Mucosa of rectum (tissue), 2 donors: ENCODE measurements around the gene SCAMP3.
A peak's percentile ranks its signal among the peaks of the same experiment; 100 is the strongest.

ENCODE experiments used
- H3K27ac ChIP-seq, 2 donors: one replicate each; pipeline ENCODE4 v1.7.0; 2013; ENCODE audit warnings: inconsistent platforms in 2 of 2, low read depth in 2 of 2, low read length in 2 of 2
- H3K27me3 ChIP-seq, 2 donors: one replicate each; pipeline ENCODE4 v1.7.0; 2013; ENCODE audit warnings: low read length in 2 of 2; ENCODE audit not compliant: control insufficient read depth in 2 of 2, insufficient read depth in 2 of 2
- H3K36me3 ChIP-seq, 2 donors: one replicate each; pipeline ENCODE4 v1.7.0; 2013; ENCODE audit warnings: low read length in 2 of 2; ENCODE audit not compliant: control insufficient read depth in 2 of 2, insufficient read depth in 2 of 2
- H3K4me1 ChIP-seq, 2 donors: one replicate each; pipeline ENCODE4 v1.7.0; 2013; ENCODE audit warnings: low read length in 2 of 2, mild to moderate bottlenecking in 1 of 2; ENCODE audit not compliant: control insufficient read depth in 2 of 2, insufficient read depth in 2 of 2
- H3K4me3 ChIP-seq, 2 donors: one replicate each; pipeline ENCODE4 v1.7.0; 2013; ENCODE audit warnings: low read length in 2 of 2
- H3K9ac ChIP-seq, 2 donors: one replicate each; pipeline ENCODE4 v1.7.0; 2013; ENCODE audit warnings: low read length in 2 of 2, low read depth in 1 of 2, mild to moderate bottlenecking in 1 of 2
- H3K9me3 ChIP-seq, 2 donors: one replicate each; pipeline ENCODE4 v1.7.0; 2013; ENCODE audit warnings: low read length in 2 of 2; ENCODE audit not compliant: control insufficient read depth in 2 of 2
- donor health status: healthy.
- donor health status: Normal muscosa, but diverticular disease.

Gene SCAMP3

DNA sequence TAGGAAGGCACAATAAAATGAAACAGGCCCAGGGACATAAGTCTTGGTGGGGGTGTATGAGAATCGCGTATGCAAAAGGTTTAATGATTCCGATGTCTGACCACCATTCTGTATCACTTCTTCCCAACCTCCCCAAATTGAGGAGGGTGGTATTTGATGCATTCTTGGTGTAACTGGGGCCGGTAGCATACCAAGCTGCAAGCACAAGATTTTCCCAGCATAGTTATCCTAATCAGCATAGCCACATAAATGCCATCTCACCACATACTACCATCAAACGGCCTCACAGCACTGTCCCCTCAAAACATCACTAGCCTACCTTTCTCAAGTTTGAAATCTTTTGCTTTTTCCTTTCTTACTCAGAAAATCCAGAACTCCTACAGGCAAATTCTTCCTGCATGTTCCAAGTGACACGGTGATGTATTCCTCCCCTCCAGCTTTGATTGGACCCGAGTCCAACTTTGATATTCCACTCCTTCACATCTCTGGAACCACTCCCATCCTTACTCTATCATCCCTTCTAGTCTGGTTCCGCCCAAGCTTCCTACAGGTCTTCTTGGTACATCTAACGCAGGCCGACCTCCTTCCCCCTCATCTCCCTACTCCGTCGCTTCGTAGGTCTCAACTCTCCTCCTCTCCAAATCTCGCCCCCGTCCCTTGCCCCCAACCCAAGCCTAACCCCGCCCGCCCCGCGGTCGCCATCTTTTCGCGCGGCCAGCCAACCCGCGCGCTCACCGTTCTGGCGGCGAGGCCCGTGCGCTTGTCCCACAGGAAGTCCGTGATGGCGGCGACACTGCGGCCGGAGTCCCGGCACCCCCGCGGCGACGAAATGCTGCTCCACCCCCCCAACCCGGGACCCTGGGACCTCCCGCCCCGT lies 10.5 kb upstream of the SCAMP3 start:
- peaks cover 16 to 18% of the 10 kb centered on the region in 2 donors for H3K4me1 ChIP-seq
- peak overlapping the region; percentile 91 to 94 for H3K27ac ChIP-seq
- no peaks in the 10 kb centered on the region for H3K9me3 ChIP-seq
- H3K9ac ChIP-seq: peak overlapping the region; percentile 70 to 79
- H3K4me3 ChIP-seq: peak overlapping the region; percentile 66 to 96
- peaks cover 29% of the 10 kb centered on the region in 2 donors for H3K36me3 ChIP-seq
- H3K27me3 ChIP-seq: no peaks in the 10 kb centered on the region

DNA sequence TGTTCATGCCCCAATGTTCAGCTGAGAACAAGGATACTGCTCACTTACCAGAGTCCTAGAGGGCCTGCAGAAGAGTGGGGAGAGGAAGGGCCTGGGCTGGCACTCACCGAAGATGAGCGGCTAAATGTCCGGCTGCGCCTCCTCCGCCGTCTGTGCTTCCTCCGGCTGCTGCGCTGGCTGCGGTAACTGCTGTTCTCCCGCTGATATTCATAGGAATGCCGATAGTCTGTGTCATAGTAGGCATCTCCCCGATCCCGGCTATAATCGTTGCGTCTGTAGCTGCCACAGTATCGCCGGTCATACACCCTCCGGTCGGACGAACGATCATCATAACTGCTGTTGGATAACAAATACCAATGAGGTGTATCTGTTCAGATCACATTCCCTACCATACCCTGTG lies 7.2 kb upstream of the SCAMP3 start:
- H3K36me3 ChIP-seq: peaks cover 56 to 58% of the 10 kb centered on the region in 2 donors
- H3K27me3 ChIP-seq: no peaks in the 10 kb centered on the region
- H3K27ac ChIP-seq: no peak overlapping the region
- H3K9ac ChIP-seq: no peak overlapping the region
- H3K4me1 ChIP-seq: peaks cover 11 to 14% of the 10 kb centered on the region in 2 donors
- H3K9me3 ChIP-seq: no peaks in the 10 kb centered on the region
- H3K4me3 ChIP-seq: no peak overlapping the region

DNA sequence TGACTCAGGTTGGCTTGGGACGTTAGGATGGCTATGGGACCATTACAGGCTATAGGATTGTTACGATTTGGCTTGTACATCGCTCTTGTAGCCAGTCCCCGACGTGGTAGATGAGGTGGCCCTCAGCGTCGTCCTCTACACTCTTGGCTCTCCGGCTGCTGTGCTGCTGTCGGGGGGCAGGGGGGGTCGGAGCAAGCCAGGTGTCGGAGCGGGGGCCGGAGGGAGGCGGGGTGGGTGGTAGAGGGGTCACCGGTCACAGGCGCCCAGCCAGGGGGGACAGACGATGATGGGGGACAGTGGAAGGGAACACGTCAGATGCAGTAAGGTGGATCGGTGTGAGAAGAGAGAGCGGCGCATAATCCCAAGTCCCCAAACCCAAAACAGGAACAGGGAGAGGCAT lies 6.5 kb upstream of the SCAMP3 start:
- no peak overlapping the region for H3K27ac ChIP-seq
- H3K4me1 ChIP-seq: peaks cover 8 to 10% of the 10 kb centered on the region in 2 donors
- no peak overlapping the region for H3K4me3 ChIP-seq
- H3K9me3 ChIP-seq: no peaks in the 10 kb centered on the region
- no peaks in the 10 kb centered on the region for H3K27me3 ChIP-seq
- no peak overlapping the region for H3K9ac ChIP-seq
- H3K36me3 ChIP-seq: peaks cover 63 to 66% of the 10 kb centered on the region in 2 donors

DNA sequence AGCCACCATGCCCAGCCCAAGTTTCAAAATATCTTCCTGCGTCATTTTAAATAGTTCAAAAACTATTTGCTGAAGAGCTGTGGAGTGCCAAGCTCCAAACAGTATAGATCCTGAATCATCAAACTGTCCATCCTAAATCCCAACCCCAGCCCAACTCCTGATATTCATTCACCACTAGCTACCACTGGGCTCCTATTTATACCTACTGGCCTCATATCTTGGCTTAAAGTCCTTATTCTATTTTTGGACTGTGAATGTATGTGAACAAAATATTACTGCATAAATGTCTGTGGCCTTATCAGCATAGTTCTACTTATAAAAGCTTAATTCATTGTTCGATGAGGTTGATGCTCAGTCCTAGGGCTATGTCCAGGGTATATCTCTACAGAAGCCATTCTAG lies 5.2 kb upstream of the SCAMP3 start:
- H3K27ac ChIP-seq: no peak overlapping the region
- H3K4me1 ChIP-seq: peaks cover 6 to 7% of the 10 kb centered on the region in 2 donors
- H3K9ac ChIP-seq: no peak overlapping the region
- no peaks in the 10 kb centered on the region for H3K9me3 ChIP-seq
- H3K4me3 ChIP-seq: no peak overlapping the region
- peaks cover 65 to 74% of the 10 kb centered on the region in 2 donors for H3K36me3 ChIP-seq
- no peaks in the 10 kb centered on the region for H3K27me3 ChIP-seq

DNA sequence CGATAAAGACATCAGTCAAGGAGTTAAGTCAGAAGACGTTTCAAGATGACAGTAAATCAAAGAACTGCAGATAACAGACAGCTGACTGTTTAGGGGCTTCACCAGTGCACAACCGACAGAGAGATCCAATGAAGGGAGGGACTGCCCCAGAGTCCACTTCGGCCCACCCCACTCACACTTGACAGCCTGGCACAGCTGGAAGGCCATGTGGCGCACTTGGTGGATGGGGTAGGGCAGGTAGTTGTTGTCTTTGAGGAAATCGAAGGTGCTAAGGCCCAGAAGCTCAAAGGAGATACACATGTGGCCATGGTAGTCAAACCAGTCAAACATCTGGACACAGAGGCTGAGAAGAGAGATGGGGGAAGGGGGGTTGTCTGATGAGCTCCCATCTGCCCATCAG lies 4.4 kb upstream of the SCAMP3 start:
- H3K4me3 ChIP-seq: no peak overlapping the region
- H3K36me3 ChIP-seq: peaks cover 65 to 74% of the 10 kb centered on the region in 2 donors
- no peak overlapping the region for H3K27ac ChIP-seq

DNA sequence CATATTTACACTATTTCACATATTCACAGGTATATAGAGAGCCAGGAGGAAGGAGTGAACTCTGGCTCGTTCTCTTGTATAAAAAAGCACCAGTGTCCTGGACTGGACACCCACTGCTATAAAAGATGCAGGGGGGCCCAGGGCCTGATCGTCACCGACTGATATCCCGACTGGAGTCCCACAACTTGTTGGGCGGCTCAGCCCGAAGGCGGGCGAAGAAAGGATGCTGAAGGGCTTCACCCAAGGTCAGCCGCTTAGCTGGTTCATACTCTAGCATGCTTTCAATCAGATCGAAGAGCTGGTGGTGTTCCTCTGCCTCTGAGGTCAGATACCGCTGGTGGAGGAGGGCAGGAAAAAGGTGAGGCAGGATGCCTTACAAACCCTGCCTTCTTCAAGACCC lies 907 bp upstream of the SCAMP3 start:
- Histone ChIP-seq H3K36me3 (peaks cover 43 to 59% of the 10 kb centered on the region in 2 donors), H3K4me3 (no peak overlapping the region), H3K4me1 (peaks cover 14 to 16% of the 10 kb centered on the region in 2 donors), H3K9ac (peak overlapping the region in 1 of 2 donors; percentile 76), H3K27ac (no peak overlapping the region), H3K9me3 (no peaks in the 10 kb centered on the region), H3K27me3 (no peaks in the 10 kb centered on the region)

More for the DNA sequence above, 4.4 kb upstream of the SCAMP3 start:
- Histone ChIP-seq H3K9ac (no peak overlapping the region), H3K4me1 (peaks cover 7 to 8% of the 10 kb centered on the region in 2 donors), H3K27me3 (no peaks in the 10 kb centered on the region), H3K9me3 (no peaks in the 10 kb centered on the region)

DNA sequence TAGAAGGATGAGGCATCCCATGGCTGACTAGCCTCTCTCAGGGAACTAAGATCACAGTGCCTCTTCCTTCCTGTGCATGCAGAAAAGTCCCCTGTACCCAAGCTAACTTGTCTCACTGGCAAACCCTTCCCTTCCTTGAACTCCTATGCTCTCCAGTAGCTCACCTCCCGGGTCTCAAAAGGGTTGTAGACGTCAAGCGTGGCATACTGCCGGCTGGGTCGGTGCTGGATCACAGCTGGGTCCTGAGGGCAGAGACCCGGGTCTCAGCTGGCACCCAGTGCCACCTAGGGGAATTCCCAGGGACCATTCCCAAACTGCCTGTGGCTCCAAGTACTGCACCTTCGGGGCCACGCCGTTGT lies 688 bp downstream of the SCAMP3 start:
- Histone ChIP-seq H3K9me3 (no peaks in the 10 kb centered on the region), H3K4me1 (peaks cover 14 to 16% of the 10 kb centered on the region in 2 donors), H3K27me3 (no peaks in the 10 kb centered on the region), H3K36me3 (peaks cover 27 to 51% of the 10 kb centered on the region in 2 donors), H3K4me3 (peak overlapping the region; percentile 89 to 98), H3K27ac (peak overlapping the region; percentile 61 to 81), H3K9ac (peak overlapping the region; percentile 76 to 80)

DNA sequence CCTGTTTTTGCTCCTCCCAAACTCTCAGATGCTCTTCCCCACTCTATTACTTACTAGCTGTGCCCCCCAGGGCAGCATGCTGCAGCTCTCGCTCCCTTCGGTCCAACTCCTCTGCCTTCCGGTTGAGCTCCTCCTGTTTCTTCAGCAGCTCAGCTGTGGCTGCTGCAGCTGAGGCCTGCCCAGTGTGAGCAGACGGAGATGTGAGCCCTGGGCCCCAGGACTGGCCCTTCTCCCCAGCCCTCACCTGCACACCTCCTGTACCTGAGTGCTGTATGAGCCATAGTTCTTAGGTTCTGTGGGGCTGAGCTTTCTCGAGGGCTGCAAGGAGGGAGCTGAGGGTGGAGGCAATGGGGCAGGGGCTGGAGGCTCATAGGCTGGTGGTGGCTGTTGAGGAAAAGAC lies 1.9 kb downstream of the SCAMP3 start:
- Histone ChIP-seq H3K27me3 (no peaks in the 10 kb centered on the region), H3K9ac (no peak overlapping the region), H3K4me1 (peaks cover 14 to 19% of the 10 kb centered on the region in 2 donors), H3K36me3 (peaks cover 17 to 42% of the 10 kb centered on the region in 2 donors), H3K4me3 (no peak overlapping the region), H3K9me3 (no peaks in the 10 kb centered on the region), H3K27ac (no peak overlapping the region)

DNA sequence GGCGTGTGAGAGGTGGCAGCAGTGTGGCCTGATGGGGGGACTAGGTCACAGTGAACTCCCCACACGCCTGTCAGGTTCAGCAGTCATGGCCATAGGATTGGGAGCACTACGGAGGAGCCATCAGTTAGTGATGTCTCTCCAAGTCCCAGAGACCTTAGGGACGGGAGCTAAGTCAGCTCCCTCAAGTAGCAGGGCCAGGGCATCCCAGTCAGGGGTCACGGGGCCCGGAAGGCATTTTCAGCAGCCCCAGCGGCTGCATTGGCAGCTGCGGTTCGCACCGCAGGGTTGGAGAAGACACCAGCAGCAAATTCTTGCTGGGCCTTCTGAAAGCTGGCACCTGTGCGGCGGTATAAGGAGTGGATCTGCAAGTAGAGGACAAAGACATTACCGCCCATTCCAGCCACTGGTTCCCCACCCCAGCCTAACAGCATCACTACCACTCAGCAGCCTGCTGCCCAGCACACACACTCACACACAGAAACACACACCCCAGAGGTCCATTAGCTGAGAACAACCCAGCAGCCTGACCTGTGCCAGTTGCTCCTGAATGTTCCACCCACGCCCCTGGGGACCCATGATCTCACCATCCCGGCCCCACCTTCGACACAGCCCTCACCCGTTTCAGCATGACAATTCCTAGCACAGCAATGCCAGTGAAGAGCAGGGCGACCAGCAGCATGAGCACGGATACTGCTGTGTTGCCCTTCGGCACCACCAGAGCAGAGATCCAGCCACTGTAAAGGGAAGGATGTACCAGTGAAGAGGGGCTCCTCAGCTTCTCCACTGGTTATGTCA lies 5.9 kb downstream of the SCAMP3 start:
- H3K4me1 ChIP-seq: peaks cover 16 to 17% of the 10 kb centered on the region in 2 donors
- peak overlapping the region; percentile 89 to 94 for H3K9ac ChIP-seq
- H3K27me3 ChIP-seq: no peaks in the 10 kb centered on the region
- H3K36me3 ChIP-seq: peaks cover 4 to 18% of the 10 kb centered on the region in 2 donors
- peak overlapping the region; percentile 83 to 87 for H3K4me3 ChIP-seq
- no peaks in the 10 kb centered on the region for H3K9me3 ChIP-seq
- peak overlapping the region; percentile 94 to 95 for H3K27ac ChIP-seq
